Prostate gland (tissue), 2 donors: ENCODE measurements around the gene PGAP6. TPM values are rescaled to one million over a fixed set of nuclear protein-coding genes. Genes with fewer than 3 reads are reported as not detected.
A peak's percentile ranks its signal among the peaks of the same experiment; 100 is the strongest.
"Not testable (repeated sequence)": the region's sequence is repeated elsewhere in the genome, so short reads cannot be mapped to it uniquely, and the experiment has no call there.

Source experiments
- DNase-seq: peaks from one replicate; pipeline ENCODE4 v3.0.0-alpha.2; 2019; ENCODE audit warnings: low spot score
- H3K27ac ChIP-seq, 2 donors: fragments of 200-600 bp; sonication (generic); 2 replicates each; pipeline ENCODE4 v1.5.1; 2017 to 2019
- H3K27me3 ChIP-seq: fragments of 200-600 bp; sonication (generic); replicated peaks from 2 replicates; pipeline ENCODE4 v1.5.1; 2019; ENCODE audit not compliant: insufficient read depth
- H3K36me3 ChIP-seq, 2 donors: fragments of 200-600 bp; sonication (generic); 1 replicate in 1 of 2; 2 replicates in 1 of 2; pipeline versions ENCODE4 v1.5.1 to v1.8.1; 2017 to 2019
- H3K4me1 ChIP-seq: fragments of 200-600 bp; sonication (generic); replicated peaks from 2 replicates; pipeline ENCODE4 v1.5.1; 2019
- H3K4me3 ChIP-seq, 2 donors: fragments of 200-600 bp; sonication (generic); 2 replicates each; pipeline ENCODE4 v1.5.1; 2017 to 2019
- H3K9me3 ChIP-seq: fragments of 200-600 bp; sonication (generic); 2 replicates; pipeline ENCODE4 v1.5.1; 2017
- CTCF ChIP-seq, 4 experiments: fragments of 200-600 bp in 2 of 4; fragments of 450-650 bp in 2 of 4; sonication (generic) in 2 of 4; IDR thresholded peaks; 1 replicate in 3 of 4; 2 replicates in 1 of 4; pipeline ENCODE4 v1.5.1; 2016 to 2019; ENCODE audit warnings: antibody characterized with exemption in 4 of 4, mild to moderate bottlenecking in 2 of 4, moderate library complexity in 2 of 4
- POLR2A ChIP-seq: fragments of 450-650 bp; IDR thresholded peaks from one replicate; pipeline ENCODE4 v1.6.1; 2016; ENCODE audit warnings: antibody characterized with exemption, mild to moderate bottlenecking
- POLR2AphosphoS5 ChIP-seq: sonication (generic); formaldehyde crosslinking; IDR thresholded peaks from one replicate; pipeline ENCODE4 v1.6.1; 2017; ENCODE audit warnings: antibody characterized with exemption
- WGBS: methylation state at CpG from one replicate; pipeline ENCODE4 v1.1.5; 2018; 5-methylcytosine and 5-hydroxymethylcytosine counted together
- intact Hi-C: fragments of 100-400 bp; cut with DNase I; formaldehyde crosslinking; loops from one replicate; pipeline ENCODE4 v1.14.2; 2022
- total RNA-seq, 2 donors: library from RNA; depleted of rRNA; stranded (reverse); fragments of >200 nt; gene quantifications; one replicate each; pipeline ENCODE4 v1.1.0, GENCODE V29; 2016

PGAP6 gene
- total RNA-seq, 2 donors from 2014 or later: 36.8 to 207 TPM

- peak overlapping the region; percentile 42 to 48 for H3K27ac ChIP-seq
- no peak for DNase-seq
- intact Hi-C loops: loop anchor here (5.0 kb wide), 1 partner anchor 125 kb away; the partner anchor contains the start of gene LUC7L
Measured at GRCh38 chr16:351804-352520, 29.8 kb downstream of the PGAP6 start.

DNA sequence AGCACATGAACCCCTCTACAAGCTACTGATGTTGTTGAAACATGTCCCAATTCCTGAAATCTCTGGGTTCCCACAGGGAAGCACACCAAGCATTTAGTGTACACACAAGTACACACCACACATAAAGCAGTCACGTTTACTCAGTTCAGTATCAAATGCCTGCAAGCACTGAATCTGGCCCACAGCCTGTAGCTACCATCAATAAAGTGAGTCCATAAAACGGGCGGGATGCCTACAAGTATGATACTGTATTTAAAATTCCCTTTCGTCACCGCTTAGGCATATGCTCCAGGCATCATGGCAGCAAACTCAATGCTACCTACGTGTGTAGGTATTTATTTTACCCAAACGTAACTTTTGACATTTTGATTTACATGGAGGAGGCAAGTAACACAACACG, 31.6 kb downstream of the PGAP6 start:
- H3K9me3 ChIP-seq: no peaks in the 10 kb centered on the region
- no peak for DNase-seq
- no peak overlapping the region for H3K4me3 ChIP-seq
- 71% methylated on average over 8 of the region's 8 CpGs for WGBS
- H3K27me3 ChIP-seq: no peaks in the 10 kb centered on the region
- TF ChIP-seq POLR2AphosphoS5: no peak
- TF ChIP-seq CTCF (IDR thresholded peaks at IDR 0.05): no peak
- no peak for TF ChIP-seq POLR2A
- H3K36me3 ChIP-seq: no peaks in the 10 kb centered on the region
- peaks cover 7% of the 10 kb centered on the region for H3K4me1 ChIP-seq
- no peak overlapping the region for H3K27ac ChIP-seq
- intact Hi-C loops: loop anchor here (5.0 kb wide), 1 partner anchor 123 kb away; the partner anchor contains the start of gene LUC7L

More at GRCh38 chr16:351804-352520, 29.8 kb downstream of the PGAP6 start:
- under 1% methylated on average over 39 of the region's 95 CpGs for WGBS
- Histone ChIP-seq H3K27me3 (no peaks in the 10 kb centered on the region), H3K9me3 (no peaks in the 10 kb centered on the region), H3K4me3 (peak overlapping the region; percentile 60 to 69), H3K4me1 (peaks cover 7% of the 10 kb centered on the region), H3K36me3 (no peaks in the 10 kb centered on the region)
- no peak for TF ChIP-seq CTCF (IDR thresholded peaks at IDR 0.05)
- TF ChIP-seq POLR2A: peak; percentile 13
- no peak for TF ChIP-seq POLR2AphosphoS5

- intact Hi-C loops: no loop called here
- WGBS: 82% methylated on average over 7 of the region's 7 CpGs
Measured at GRCh38 chr16:349211-349610, 32.6 kb downstream of the PGAP6 start.

GRCh38 chr16:348495-348894, 33.3 kb downstream of the PGAP6 start:
- H3K36me3 ChIP-seq, H3K4me1 ChIP-seq, H3K9me3 ChIP-seq, H3K27ac ChIP-seq, DNase-seq, H3K27me3 ChIP-seq, H3K4me3 ChIP-seq, intact Hi-C loops: not testable (repeated sequence)
- 93% methylated on average over 10 of the region's 10 CpGs for WGBS

More at GRCh38 chr16:349211-349610, 32.6 kb downstream of the PGAP6 start:
- no peaks in the 10 kb centered on the region for H3K27me3 ChIP-seq
- no peak for DNase-seq
- no peaks in the 10 kb centered on the region for H3K9me3 ChIP-seq
- H3K4me1 ChIP-seq: peaks cover 7% of the 10 kb centered on the region
- H3K36me3 ChIP-seq: no peaks in the 10 kb centered on the region
- H3K27ac ChIP-seq: no peak overlapping the region
- no peak overlapping the region for H3K4me3 ChIP-seq
- TF ChIP-seq CTCF (IDR thresholded peaks at IDR 0.05) (no peak), POLR2AphosphoS5 (no peak), POLR2A (no peak)

- Histone ChIP-seq H3K4me3 (no peak overlapping the region), H3K4me1 (peaks cover 7% of the 10 kb centered on the region), H3K9me3 (no peaks in the 10 kb centered on the region), H3K27ac (no peak overlapping the region), H3K36me3 (no peaks in the 10 kb centered on the region), H3K27me3 (no peaks in the 10 kb centered on the region)
- intact Hi-C loops: no loop called here
- TF ChIP-seq CTCF (IDR thresholded peaks at IDR 0.05): no peak
- 93% methylated on average over 6 of the region's 6 CpGs for WGBS
- DNase-seq: no peak
Measured at GRCh38 chr16:347203-347602, 34.6 kb downstream of the PGAP6 start.
